IPS-15b (cell line): Measurements from ENCODE around the gene C18orf32.

Experiments
- H3K27me3 ChIP-seq: one replicate; pipeline ENCODE4 v1.6.1; 2013; ENCODE audit warnings: low read length; ENCODE audit not compliant: control insufficient read depth, insufficient read depth
- H3K36me3 ChIP-seq: one replicate; pipeline ENCODE4 v1.6.1; 2013; ENCODE audit warnings: low read length; ENCODE audit not compliant: control insufficient read depth, insufficient read depth
- H3K4me1 ChIP-seq: one replicate; pipeline ENCODE4 v1.6.1; 2013; ENCODE audit warnings: mild to moderate bottlenecking, low read length; ENCODE audit not compliant: control insufficient read depth, insufficient read depth
- H3K4me3 ChIP-seq: one replicate; pipeline ENCODE4 v1.5.1; 2013; ENCODE audit warnings: low read depth, low read length
- H3K9ac ChIP-seq: one replicate; pipeline ENCODE4 v1.6.1; 2013; ENCODE audit warnings: low read depth, mild to moderate bottlenecking, low read length
- H3K9me3 ChIP-seq: one replicate; pipeline ENCODE4 v1.6.1; 2013; ENCODE audit warnings: mild to moderate bottlenecking, low read length; ENCODE audit not compliant: control insufficient read depth, insufficient read depth

Gene C18orf32

DNA sequence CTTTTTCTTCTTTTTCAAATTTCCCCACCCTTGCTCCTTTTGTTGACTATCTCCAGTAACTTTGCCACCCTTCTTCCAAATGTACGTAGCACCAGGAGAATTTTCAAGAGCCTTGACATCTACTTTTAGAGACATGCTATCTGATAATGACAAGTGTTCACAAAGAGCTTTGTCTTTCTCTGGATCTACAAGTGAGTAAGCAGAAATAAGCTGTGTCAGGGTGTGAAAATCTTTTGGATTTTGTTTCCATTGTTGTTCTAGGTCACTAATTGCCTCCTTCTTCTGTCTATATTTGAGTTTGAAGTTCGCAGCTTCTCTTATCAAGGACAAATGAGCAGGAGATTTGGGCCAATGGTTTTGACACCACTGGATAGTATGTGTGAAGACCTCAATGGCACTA, 8.4 kb upstream of the C18orf32 start:
- Histone ChIP-seq H3K9me3 (no peaks in the 10 kb centered on the region), H3K27me3 (no peaks in the 10 kb centered on the region)

DNA sequence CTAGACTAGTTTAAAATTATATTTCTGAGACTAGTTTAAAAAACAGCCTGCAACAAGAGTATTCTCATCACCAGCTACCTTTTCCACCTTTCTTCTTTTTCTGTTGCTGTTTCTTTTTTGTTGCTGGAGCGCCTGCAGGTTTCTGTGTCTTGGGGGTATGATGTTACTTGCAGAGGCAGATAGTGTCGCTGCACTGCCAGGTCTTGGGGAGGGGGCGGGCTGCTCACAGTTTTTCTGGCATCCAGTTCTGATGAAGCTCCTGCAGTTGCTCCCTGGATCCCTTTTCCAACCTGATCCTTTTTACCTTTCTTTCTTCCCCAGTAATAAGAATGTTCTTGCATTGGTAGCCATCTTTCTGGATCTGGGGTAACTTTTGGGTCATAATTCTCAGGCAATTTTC, 8.0 kb upstream of the C18orf32 start:
- no peaks in the 10 kb centered on the region for H3K27me3 ChIP-seq
- H3K9ac ChIP-seq, result no peak overlapping the region
- no peak overlapping the region for H3K4me3 ChIP-seq
- H3K9me3 ChIP-seq, result no peaks in the 10 kb centered on the region
- peaks cover 10% of the 10 kb centered on the region for H3K4me1 ChIP-seq
- H3K36me3 ChIP-seq, result peaks cover 13% of the 10 kb centered on the region

More for the DNA sequence above, 8.4 kb upstream of the C18orf32 start:
- Histone ChIP-seq H3K9ac (no peak overlapping the region), H3K36me3 (peaks cover 9% of the 10 kb centered on the region), H3K4me3 (no peak overlapping the region), H3K4me1 (peaks cover 13% of the 10 kb centered on the region)

DNA sequence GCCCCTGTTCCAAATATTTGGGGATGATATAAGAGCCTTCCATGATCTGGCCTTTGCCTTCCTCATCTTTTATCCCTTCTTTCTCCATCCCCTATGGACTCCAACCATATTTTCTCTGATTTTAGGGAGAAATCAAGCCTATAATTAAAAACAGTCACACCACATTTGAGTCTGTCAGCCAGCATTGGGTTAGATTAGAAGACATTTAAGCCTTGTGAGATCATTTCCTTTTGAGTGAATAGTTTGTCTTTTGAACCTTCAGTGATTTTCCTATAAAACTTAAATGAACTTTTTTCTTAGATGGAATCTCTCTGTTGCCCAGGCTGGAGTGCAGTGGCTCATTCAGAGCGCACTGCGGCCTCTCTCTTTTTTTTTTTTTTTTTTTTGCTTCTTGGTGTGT, 7.6 kb upstream of the C18orf32 start:
- H3K27me3 ChIP-seq, result no peaks in the 10 kb centered on the region
- H3K4me3 ChIP-seq, result no peak overlapping the region
- H3K9ac ChIP-seq, result no peak overlapping the region

DNA sequence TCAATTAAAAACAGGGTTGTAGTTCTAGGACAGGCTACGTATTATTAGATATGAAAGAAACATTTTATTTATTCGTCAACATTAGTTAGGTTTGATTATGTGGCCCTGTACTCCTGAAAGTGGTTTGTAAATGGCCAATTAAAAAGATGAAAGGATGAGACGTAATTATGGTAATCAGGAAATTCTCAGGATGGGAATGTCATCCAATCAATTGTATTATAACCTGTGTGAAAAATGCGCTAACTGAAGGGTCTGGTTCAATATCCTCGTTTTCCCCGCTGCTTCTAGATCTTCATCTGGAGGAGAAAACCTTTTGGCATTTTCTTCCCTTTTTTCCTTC, 5.6 kb upstream of the C18orf32 start:
- no peak overlapping the region for H3K9ac ChIP-seq
- H3K36me3 ChIP-seq, result peaks cover 33% of the 10 kb centered on the region
- H3K4me3 ChIP-seq, result peak overlapping the region; percentile 20
- no peaks in the 10 kb centered on the region for H3K27me3 ChIP-seq
- H3K9me3 ChIP-seq, result no peaks in the 10 kb centered on the region
- H3K4me1 ChIP-seq, result peaks cover 10% of the 10 kb centered on the region

More for the DNA sequence above, 7.6 kb upstream of the C18orf32 start:
- H3K36me3 ChIP-seq, result peaks cover 17% of the 10 kb centered on the region
- no peaks in the 10 kb centered on the region for H3K9me3 ChIP-seq
- peaks cover 10% of the 10 kb centered on the region for H3K4me1 ChIP-seq

DNA sequence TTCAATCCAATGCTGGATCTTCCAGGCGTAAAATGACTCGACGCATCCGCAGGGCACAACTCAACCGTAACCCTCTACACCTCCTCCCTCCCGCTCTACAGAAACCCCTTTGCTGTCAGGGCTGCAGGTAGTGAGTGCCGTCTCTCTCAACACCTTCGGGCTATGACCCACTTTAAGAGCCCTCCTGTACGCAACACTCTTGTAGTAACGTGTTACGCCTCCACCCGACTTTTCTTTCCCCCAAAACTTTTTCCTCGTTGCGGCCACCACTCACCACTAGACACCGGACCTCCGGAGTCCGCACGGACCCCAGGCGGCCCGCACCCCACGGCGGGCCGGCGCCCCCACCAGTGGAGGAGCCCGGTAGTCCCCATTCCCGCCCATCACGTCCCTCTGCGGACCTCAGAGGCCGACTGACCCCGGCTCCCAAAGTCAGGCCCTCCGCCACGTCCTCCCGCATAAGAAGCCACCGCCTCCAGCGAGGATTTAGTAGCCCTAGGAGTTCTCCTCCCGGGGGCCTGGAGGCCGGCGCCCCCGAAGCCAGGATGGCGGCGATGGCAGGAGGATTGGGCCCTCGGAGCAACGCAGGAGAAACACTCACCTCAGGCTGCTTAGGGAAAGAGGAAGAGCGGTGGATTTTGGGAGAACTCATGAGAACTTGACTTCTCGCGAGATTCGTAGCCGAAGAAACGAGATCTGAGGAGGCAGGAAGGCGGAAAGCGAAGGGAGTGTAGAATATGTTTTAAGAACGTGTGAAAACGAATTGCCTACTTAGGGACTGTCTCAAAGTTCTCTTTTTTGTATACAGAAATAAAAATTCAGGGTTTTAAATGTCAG, 5.0 kb upstream of the C18orf32 start, which contains the start of gene RPL17:
Gene RPL17, minus strand, starts transcription at position 609 of the 837 bp plus-strand sequence.
- peak within 1 kb of the TSS; percentile 100 for H3K9ac ChIP-seq
- peaks cover 10% of the 10 kb centered on the region for H3K4me1 ChIP-seq

DNA sequence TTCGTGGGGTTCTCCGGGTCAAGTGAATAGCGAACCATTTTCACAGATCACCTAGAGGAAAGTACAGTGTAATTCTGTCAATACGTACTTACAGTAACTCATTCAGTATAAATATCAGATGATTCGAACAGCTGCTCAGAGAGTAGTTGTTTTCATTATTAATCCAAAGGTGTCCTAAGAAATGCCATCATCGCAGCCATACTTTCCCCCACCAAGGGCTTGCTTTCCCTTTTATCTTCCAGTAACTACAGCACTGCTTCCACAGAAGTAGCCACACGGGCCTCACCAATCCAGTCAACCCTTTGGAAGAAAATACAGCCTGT, 4.5 kb upstream of the C18orf32 start:
- H3K27me3 ChIP-seq, result no peaks in the 10 kb centered on the region
- peak overlapping the region; percentile 100 for H3K4me3 ChIP-seq
- H3K36me3 ChIP-seq, result peaks cover 33% of the 10 kb centered on the region
- peaks cover 10% of the 10 kb centered on the region for H3K4me1 ChIP-seq
- H3K9ac ChIP-seq, result peak overlapping the region; percentile 100
- H3K9me3 ChIP-seq, result no peaks in the 10 kb centered on the region

More for the DNA sequence above, 5.0 kb upstream of the C18orf32 start, which contains the start of gene RPL17:
- Histone ChIP-seq H3K4me3 (peak within 1 kb of the TSS; percentile 100), H3K36me3 (peaks cover 33% of the 10 kb centered on the region), H3K27me3 (no peaks in the 10 kb centered on the region), H3K9me3 (no peaks in the 10 kb centered on the region)

DNA sequence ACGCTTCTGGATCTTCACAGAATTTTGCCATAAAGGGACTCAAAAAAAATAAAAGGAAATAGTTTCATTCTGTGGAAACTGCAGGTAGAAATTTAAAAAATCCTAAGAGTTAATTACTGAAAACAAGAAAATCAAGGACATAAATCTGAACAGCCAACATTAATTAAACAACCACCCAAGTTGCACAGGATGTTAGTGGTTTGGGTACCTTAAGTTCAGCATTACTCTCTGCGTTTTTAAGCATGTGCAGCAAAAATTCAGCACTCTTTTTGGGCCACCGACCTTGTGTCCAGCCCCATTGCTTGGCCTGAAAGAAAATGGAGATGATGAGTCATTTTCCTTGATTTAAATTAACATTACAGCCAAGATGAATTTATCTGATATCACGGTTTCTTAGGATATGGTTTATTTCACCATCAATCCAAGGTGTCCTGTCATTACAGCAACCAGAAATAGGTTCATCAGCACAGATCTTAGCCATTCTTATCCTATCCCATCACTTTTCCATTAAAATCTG, 3.3 kb upstream of the C18orf32 start:
- Histone ChIP-seq H3K4me1 (peaks cover 10% of the 10 kb centered on the region), H3K4me3 (peak overlapping the region; percentile 100), H3K27me3 (no peaks in the 10 kb centered on the region)

DNA sequence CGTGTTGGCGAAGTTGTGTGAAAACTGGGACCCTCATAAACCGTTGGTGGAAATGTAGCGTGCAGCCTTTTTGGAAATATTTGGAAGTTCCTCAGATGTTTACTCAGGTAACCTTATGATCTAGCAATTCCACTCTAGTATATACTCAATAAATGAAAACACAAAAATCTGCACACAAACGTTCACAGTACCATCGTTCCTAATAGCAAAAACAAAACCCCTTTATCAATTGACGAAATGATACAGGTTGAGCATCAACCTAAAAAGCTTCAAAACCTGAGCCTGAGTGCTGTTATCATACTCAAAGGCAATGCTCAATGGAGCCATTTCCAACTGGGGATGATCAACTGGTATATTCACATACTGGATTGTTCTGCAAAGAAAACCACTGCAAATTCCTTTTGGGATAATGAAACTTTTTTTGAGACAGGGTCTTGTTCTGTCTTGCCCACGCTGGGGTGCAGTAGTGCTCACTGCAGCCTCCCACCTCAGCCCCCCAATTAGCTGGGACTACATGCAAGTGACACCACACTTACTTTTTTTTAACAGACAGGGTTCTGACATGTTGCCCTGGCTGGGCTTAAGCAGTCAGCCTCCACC, 777 bp upstream of the C18orf32 start:
- Histone ChIP-seq H3K4me3 (peak overlapping the region; percentile 71), H3K36me3 (peaks cover 33% of the 10 kb centered on the region), H3K27me3 (no peaks in the 10 kb centered on the region), H3K9ac (peak overlapping the region; percentile 29), H3K4me1 (peaks cover 7% of the 10 kb centered on the region), H3K9me3 (no peaks in the 10 kb centered on the region)

More for the DNA sequence above, 3.3 kb upstream of the C18orf32 start:
- H3K36me3 ChIP-seq, result peaks cover 33% of the 10 kb centered on the region
- no peaks in the 10 kb centered on the region for H3K9me3 ChIP-seq
- H3K9ac ChIP-seq, result no peak overlapping the region

DNA sequence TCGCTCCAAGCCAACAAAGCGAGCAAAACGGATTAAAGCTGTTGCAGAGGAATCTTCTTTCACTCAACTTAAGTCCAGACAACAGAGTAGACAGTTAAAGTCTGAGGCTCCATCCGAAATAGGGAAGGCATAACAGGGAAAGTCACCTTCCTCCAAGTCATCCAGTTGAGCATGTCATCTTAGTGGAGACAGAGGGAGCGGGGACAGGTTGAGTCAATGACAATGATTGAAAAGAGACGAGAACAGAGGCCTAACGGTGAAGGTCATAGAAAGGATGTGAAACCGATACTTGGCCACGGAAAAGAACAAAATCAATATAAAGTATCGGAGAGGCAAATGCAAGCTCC, 455 bp downstream of the C18orf32 start:
- Histone ChIP-seq H3K9me3 (no peaks in the 10 kb centered on the region), H3K36me3 (peaks cover 32% of the 10 kb centered on the region), H3K4me1 (peaks cover 4% of the 10 kb centered on the region), H3K27me3 (no peaks in the 10 kb centered on the region), H3K4me3 (peak overlapping the region; percentile 71), H3K9ac (no peak overlapping the region)

DNA sequence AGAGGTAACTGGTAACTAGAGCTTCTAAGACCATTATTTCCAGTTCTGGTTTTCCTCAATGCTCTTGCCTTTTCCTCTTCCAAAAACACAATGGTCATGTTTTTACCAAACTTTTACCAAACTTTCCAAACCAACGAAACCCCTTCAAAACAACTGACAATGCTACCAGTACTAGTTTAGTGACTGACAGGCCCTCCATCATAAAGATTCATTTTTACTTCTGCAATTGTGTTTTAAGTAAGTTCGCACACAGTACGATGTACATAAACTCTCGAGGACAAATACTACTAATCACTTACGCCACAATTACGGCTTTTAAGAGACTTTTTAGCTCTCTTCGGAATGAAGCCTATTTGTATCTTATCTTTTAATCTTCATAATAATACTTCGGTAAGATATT, 900 bp downstream of the C18orf32 start:
- Histone ChIP-seq H3K27me3 (no peaks in the 10 kb centered on the region), H3K36me3 (peaks cover 30% of the 10 kb centered on the region), H3K4me1 (peaks cover 4% of the 10 kb centered on the region), H3K4me3 (peak overlapping the region; percentile 71), H3K9ac (no peak overlapping the region), H3K9me3 (no peaks in the 10 kb centered on the region)

DNA sequence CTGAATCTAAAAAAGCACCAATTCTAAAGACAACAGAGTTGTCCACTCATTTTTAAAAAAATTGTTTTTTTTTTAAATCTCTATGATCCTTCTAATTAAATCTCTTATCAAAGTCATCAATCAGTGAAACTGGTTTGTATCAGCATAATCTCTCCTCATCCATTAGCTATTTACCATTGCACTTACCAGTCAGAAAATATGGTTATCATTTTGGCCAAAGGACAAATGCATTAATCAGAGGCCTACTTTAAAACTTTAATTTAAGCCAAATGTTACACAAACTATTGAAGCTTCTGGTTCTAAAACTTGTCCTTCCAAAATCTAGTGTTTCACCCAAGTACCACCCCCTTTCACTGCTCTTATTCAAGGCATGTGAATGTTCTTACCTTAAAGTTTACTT, 3.8 kb downstream of the C18orf32 start:
- peaks cover 10% of the 10 kb centered on the region for H3K36me3 ChIP-seq
- no peaks in the 10 kb centered on the region for H3K27me3 ChIP-seq
- H3K9me3 ChIP-seq, result no peaks in the 10 kb centered on the region
- H3K9ac ChIP-seq, result no peak overlapping the region
- no peak overlapping the region for H3K4me3 ChIP-seq
- H3K4me1 ChIP-seq, result no peaks in the 10 kb centered on the region

DNA sequence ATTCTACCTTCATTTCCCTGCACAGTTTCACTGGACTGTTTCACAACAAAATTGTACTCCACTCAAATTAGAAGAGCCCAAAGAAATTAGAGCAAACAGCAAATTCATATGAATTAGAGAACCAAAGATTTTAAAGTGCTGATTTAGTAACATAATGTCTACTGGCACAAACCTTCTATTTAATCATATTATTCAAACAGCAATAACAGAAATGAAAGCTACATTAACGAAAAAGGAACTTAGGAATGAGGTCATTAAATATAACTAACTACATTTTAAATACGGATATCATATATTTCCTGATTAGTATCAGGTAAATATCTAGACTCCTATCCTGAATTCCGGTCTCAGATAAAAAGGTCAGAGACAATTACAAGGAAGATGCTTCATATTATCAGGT, 5.1 kb downstream of the C18orf32 start:
- H3K27me3 ChIP-seq, result no peaks in the 10 kb centered on the region
- no peak overlapping the region for H3K4me3 ChIP-seq
- H3K36me3 ChIP-seq, result peaks cover 7% of the 10 kb centered on the region

More for the DNA sequence above, 5.1 kb downstream of the C18orf32 start:
- no peaks in the 10 kb centered on the region for H3K4me1 ChIP-seq
- H3K9me3 ChIP-seq, result no peaks in the 10 kb centered on the region
- H3K9ac ChIP-seq, result no peak overlapping the region
